Erythroblast (primary cell): Measurements from ENCODE around the gene CEP104.

Source experiments
- GATA1 ChIP-seq: IDR thresholded peaks from 2 replicates; pipeline ENCODE4 v1.6.1; 2011; ENCODE audit warnings: low read depth, mild to moderate bottlenecking, control low read depth, low read length, moderate library complexity
- POLR2A ChIP-seq: IDR thresholded peaks from 2 replicates; pipeline ENCODE4 v1.6.1; 2011; ENCODE audit warnings: mild to moderate bottlenecking, low read length

GRCh38 chr1:3776231-3776961, 80.6 kb downstream of the CEP104 start:
- TF ChIP-seq POLR2A (no peak), GATA1 (no peak)
